OCI-LY1 (cell line): ENCODE measurements around the gene ZNF212.

Experiments used
- EZH2 ChIP-seq: fragments of 200-600 bp; sonication (generic), shearing (Covaris generic); IDR thresholded peaks from 2 replicates; pipeline ENCODE4 v1.8.0; 2017; ENCODE audit warnings: borderline replicate concordance, mixed run types, mild to moderate bottlenecking, antibody characterized with exemption, low read length, moderate library complexity, mixed read lengths
- TF ChIP-seq, protein P1 (sequence below): fragments of 200-600 bp; sonication (generic), shearing (Covaris generic); IDR thresholded peaks from 2 replicates; pipeline ENCODE4 v1.5.1; 2017; ENCODE audit warnings: mild to moderate bottlenecking, antibody characterized with exemption, low read length, moderate library complexity, mixed read lengths

GRCh38 chr7:149279111-149279743, 39.8 kb downstream of the ZNF212 start:
- TF ChIP-seq, protein P1, sequence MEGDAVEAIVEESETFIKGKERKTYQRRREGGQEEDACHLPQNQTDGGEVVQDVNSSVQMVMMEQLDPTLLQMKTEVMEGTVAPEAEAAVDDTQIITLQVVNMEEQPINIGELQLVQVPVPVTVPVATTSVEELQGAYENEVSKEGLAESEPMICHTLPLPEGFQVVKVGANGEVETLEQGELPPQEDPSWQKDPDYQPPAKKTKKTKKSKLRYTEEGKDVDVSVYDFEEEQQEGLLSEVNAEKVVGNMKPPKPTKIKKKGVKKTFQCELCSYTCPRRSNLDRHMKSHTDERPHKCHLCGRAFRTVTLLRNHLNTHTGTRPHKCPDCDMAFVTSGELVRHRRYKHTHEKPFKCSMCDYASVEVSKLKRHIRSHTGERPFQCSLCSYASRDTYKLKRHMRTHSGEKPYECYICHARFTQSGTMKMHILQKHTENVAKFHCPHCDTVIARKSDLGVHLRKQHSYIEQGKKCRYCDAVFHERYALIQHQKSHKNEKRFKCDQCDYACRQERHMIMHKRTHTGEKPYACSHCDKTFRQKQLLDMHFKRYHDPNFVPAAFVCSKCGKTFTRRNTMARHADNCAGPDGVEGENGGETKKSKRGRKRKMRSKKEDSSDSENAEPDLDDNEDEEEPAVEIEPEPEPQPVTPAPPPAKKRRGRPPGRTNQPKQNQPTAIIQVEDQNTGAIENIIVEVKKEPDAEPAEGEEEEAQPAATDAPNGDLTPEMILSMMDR, result no peak
- no peak for TF ChIP-seq EZH2
